ENCODE results near the gene WDR18.

WDR18 gene

DNA sequence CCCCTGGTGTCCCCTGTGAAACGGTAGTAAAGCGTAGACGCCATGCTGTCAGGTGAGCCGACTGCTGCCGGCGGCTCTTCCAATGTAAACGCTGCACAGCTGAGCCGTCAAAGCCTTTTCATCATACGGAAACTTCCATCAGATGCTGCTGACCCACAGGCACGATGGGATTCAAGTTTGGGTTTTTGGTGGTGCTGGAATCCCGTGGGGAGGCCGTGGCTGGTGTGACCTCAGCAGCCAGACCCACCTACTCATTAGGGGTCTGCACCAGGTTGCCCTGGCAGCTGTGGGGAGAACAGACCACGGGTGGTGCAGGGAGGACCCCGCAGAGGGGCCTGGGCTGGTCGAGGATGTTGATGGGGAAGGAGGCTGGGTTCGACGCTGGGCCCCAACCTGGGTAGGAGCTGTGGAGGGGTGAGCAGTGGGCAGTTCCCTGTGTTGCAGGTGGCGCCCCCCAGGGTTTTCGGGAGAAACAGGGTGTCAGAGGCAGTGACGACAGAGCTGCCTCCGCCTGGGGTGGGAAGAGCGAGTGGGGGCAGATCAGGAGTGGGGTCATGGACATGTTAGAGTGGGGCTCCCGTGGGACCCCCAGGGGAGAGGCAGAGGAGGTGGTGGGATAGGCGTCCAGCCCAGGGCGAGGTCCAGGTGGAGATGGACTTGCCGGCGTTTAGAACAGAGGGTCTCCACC is 22.7 kb downstream of the WDR18 start:
- no peak for DNase-seq

- DNase-seq: no peak
Observed at GRCh38 chr19:1007399-1008251, 23.5 kb downstream of the WDR18 start.

DNA sequence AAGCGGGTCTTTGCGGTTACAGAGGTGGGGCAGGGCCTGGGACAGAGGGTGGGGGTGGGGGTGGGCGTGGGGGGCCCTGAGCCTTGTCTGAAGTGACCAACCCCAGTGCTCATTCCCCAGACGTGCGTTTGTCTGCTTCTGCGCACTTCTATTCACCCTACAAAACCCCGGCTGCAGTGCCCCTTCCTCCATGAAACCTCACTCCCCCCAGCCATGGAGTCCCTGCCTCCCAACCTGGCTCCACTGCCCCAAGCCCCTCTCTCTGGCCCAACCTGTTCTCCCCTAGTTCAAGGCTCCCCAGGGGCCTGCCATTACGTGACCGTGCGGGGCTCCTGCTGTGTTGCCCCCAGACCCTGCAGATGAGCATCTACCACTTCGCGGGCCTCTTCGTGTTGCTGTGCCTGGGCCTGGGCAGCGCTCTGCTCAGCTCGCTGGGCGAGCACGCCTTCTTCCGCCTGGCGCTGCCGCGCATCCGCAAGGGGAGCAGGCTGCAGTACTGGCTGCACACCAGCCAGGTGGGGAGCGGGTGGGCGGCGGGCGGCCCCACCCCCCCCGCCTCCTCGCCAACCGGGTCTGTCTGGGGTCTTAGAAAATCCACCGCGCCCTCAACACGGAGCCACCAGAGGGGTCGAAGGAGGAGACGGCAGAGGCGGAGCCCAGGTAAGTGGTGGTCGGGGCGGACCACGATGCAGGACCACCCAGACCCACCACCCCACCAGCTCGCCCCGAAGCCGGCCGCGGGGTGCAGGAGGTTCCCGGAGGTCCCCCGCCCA is 24.3 kb downstream of the WDR18 start:
- no peak for DNase-seq

- peak in 1 of 56 donors; percentile 13 for DNase-seq
Observed at GRCh38 chr19:1009041-1009980, 25.2 kb downstream of the WDR18 start.

- no peak for DNase-seq
Observed at GRCh38 chr19:1009981-1010538, 25.9 kb downstream of the WDR18 start.

GRCh38 chr19:1010586-1011510 is 26.7 kb downstream of the WDR18 start:
- DNase-seq: no peak

DNA sequence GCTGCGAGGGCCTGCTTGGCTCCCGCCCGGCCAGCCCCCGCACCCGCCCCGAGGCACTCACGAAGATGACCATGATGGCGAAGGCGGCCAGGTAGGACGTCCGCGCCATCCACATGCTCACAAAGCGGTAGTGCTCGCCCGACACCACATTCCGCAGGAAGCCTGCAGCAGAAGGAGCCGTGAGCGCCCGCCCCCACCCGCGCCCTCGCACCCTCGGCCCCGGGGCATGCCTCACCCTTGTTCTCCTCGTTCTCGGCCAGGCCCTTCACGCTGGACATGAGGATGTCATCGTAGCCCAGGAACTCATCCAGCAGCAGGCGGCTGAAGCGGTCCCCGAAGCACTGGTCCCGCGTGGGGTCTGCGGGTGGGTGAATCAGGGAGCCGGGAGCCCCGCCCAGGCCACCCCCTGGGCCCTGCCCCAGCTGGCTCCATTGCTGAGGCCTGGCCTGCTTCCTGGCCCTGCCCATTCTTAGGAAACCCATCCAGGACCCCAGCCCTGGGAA is 27.7 kb downstream of the WDR18 start:
- DNase-seq: no peak

- no peak for DNase-seq
Observed at GRCh38 chr19:1012334-1012733, 28.2 kb downstream of the WDR18 start.

DNA sequence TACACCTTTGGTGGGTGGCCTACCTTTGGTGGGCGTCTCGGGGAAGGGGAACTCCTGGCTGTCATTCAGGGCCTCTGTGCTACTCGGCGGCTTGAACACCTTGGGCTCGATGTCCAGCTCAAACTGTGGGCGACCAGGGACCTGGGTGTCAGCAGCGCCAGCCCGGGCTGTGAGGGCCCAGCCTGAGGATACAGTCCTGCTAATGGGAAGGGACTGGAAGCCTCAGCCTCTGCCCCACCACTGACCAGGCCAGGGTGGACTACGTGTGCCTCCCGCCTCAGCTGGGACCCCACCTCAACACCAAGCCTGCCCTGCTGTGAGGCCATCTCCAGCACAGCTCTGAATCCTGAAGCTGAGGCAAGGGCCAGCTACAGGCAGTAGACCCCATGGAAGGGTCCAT is 29.1 kb downstream of the WDR18 start:
- no peak for DNase-seq

GRCh38 chr19:1014161-1015060 is 30.3 kb downstream of the WDR18 start:
- no peak for DNase-seq

DNA sequence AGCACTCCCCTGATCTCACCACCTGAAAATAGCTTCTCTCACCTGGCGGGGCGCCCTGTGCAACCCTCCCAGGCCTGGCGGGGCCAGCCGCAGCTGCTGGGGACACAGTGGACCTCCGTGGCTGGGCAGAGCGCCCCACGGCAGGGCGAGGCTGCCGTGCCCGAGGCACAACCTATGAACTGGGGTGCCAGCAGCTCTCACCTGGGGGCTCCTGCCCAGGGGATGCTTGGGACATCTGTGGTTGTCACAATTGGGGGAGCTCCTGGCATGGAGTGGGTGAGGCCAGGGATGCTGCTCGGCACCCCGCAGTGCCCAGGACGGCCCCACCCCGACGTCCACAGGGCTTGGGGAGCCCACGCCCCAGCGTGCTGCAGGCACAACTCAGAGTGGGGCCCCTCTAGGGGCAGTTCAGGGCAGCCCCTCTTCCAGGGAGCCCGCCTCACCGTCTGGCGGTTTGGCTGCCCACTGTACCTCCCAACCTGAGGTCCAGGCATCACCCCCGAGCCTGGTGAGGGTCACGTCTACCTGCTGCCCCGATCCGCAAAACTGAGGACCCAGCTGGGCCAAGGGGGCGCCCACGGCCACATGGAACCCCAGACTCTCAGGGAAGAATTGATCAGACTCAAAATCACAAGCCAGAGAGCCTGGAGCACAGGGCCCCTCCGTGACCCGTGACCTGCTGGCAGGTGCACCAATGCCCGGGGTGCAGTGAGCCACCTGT is 31.1 kb downstream of the WDR18 start:
- DNase-seq: no peak

- DNase-seq: no peak
Observed at GRCh38 chr19:1015782-1016646, 31.9 kb downstream of the WDR18 start.

- DNase-seq: no peak
Observed at GRCh38 chr19:1016647-1017114, 32.5 kb downstream of the WDR18 start.

DNA sequence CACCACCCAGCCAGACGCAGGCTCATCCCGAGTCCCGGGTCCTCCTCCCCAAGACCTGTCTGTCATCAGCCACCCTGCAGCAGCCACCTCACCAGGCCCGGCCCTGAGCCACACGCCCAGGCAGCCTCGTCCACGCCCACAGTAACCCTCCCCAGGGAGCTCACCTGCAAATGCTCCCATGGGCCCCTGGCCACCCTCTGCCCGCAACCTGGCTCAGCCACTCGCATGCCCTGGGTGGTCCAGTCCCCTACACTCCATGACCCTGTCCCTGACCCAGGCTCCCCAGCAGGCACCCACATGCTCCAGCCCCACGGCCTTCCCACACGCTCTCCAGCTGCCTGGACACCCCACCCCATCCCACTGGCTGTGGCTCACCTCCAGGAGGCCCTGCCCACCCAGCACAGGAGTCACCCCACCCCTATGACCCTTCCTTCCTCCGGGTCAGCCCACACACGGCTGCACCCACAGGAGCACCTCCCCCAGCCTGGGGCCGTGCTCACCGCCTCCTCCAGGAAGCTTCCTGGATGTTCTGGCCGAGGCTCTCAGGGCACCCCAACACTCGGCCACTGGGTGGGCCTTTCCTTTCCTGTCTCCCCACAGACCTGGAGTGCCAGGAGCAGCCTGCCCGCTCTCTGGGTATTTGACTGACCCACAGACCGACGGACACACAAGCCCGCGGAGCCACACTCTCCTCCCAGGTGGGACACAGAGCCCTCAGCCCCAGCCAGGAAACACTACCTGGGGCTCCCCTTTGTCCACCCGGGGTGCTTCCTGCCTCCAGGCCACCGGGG is 33.2 kb downstream of the WDR18 start:
- DNase-seq: peak in 1 of 56 donors; percentile 9

GRCh38 chr19:1017906-1018305 is 33.8 kb downstream of the WDR18 start:
- no peak for DNase-seq
